ENCODE measurements around the gene LARGE1. TPM values are rescaled to one million over a fixed set of nuclear protein-coding genes. Genes with fewer than 3 reads are reported as not detected.
"Not testable (repeated sequence)": the region's sequence is repeated elsewhere in the genome, so short reads cannot be mapped to it uniquely, and the experiment has no call there.

The LARGE1 gene
- total and polyA plus RNA-seq, 2 experiments from 2014 or later, result 21.2 to 23.6 TPM

- Histone ChIP-seq H3K27ac (no peak overlapping the region), H3K79me2 (no peaks in the 10 kb centered on the region), H2AFZ (no peak overlapping the region), H3K4me3 (no peak overlapping the region), H3K4me1 (ENCODE audit: insufficient read depth) (no peaks in the 10 kb centered on the region), H3K36me3 (replicated peaks; ENCODE audit: insufficient read depth, low read depth) (peaks cover 4% of the 10 kb centered on the region), H3K9me2 (replicated peaks; ENCODE audit: insufficient read depth) (no peaks in the 10 kb centered on the region), H3K27me3 (no peaks in the 10 kb centered on the region), H3K9me3 (ENCODE audit: low read depth) (peaks cover 6% of the 10 kb centered on the region), H4K20me1 (ENCODE audit: insufficient read depth, poor library complexity, severe bottlenecking) (no peaks in the 10 kb centered on the region), H3K4me2 (no peak overlapping the region)
- WGBS (ENCODE audit: low lambda C conversion rate, missing lambda C conversion rate), result 92% methylated on average over 1 of the region's 1 CpG
- TF ChIP-seq EZH2phosphoT487 (IDR thresholded peaks at IDR 0.05; ENCODE audit: low read depth, severe bottlenecking, unreplicated experiment) (no peak), EZH2 (IDR thresholded peaks at IDR 0.05; ENCODE audit: borderline replicate concordance) (no peak), CTCF (IDR thresholded peaks at IDR 0.05; ENCODE audit: poor library complexity) (no peak)
- DNase-seq (ENCODE audit: low spot score), result no peak
Measured at GRCh38 chr22:33372875-33373274, 547.4 kb downstream of the LARGE1 start.

GRCh38 chr22:33363256-33363655 is 557.0 kb downstream of the LARGE1 start:
- H3K79me2 ChIP-seq; H3K4me1 ChIP-seq (ENCODE audit: insufficient read depth); H3K27me3 ChIP-seq; H4K20me1 ChIP-seq (ENCODE audit: insufficient read depth, poor library complexity, severe bottlenecking); H3K9me3 ChIP-seq (ENCODE audit: low read depth); H3K27ac ChIP-seq; H3K9me2 ChIP-seq (replicated peaks; ENCODE audit: insufficient read depth); H2AFZ ChIP-seq; H3K4me3 ChIP-seq; DNase-seq (ENCODE audit: low spot score); H3K36me3 ChIP-seq (replicated peaks; ENCODE audit: insufficient read depth, low read depth); H3K4me2 ChIP-seq: not testable (repeated sequence)
- WGBS (ENCODE audit: low lambda C conversion rate, missing lambda C conversion rate), result 92% methylated on average over 5 of the region's 5 CpGs

- Histone ChIP-seq H3K4me2 (no peak overlapping the region), H3K4me1 (ENCODE audit: insufficient read depth) (no peaks in the 10 kb centered on the region), H4K20me1 (ENCODE audit: insufficient read depth, poor library complexity, severe bottlenecking) (no peaks in the 10 kb centered on the region), H3K36me3 (replicated peaks; ENCODE audit: insufficient read depth, low read depth) (no peaks in the 10 kb centered on the region), H3K9me2 (replicated peaks; ENCODE audit: insufficient read depth) (no peaks in the 10 kb centered on the region), H3K27me3 (no peaks in the 10 kb centered on the region), H3K79me2 (no peaks in the 10 kb centered on the region), H3K27ac (no peak overlapping the region), H3K9me3 (ENCODE audit: low read depth) (no peaks in the 10 kb centered on the region), H2AFZ (no peak overlapping the region), H3K4me3 (no peak overlapping the region)
- no peak for TF ChIP-seq EZH2phosphoT487 (IDR thresholded peaks at IDR 0.05; ENCODE audit: low read depth, severe bottlenecking, unreplicated experiment)
- no peak for TF ChIP-seq EZH2 (IDR thresholded peaks at IDR 0.05; ENCODE audit: borderline replicate concordance)
- TF ChIP-seq CTCF (IDR thresholded peaks at IDR 0.05; ENCODE audit: poor library complexity), result no peak
- no peak for DNase-seq (ENCODE audit: low spot score)
- WGBS (ENCODE audit: low lambda C conversion rate, missing lambda C conversion rate), result 95% methylated on average over 5 of the region's 5 CpGs
Measured at GRCh38 chr22:33362702-33363101, 557.6 kb downstream of the LARGE1 start.

- Histone ChIP-seq H4K20me1 (ENCODE audit: insufficient read depth, poor library complexity, severe bottlenecking) (no peaks in the 10 kb centered on the region), H3K9me2 (replicated peaks; ENCODE audit: insufficient read depth) (no peaks in the 10 kb centered on the region)
Measured at GRCh38 chr22:33361581-33361980, 558.7 kb downstream of the LARGE1 start.

More at GRCh38 chr22:33361581-33361980, 558.7 kb downstream of the LARGE1 start:
- DNase-seq (ENCODE audit: low spot score), result no peak
- Histone ChIP-seq H3K27me3 (no peaks in the 10 kb centered on the region), H3K4me3 (no peak overlapping the region), H3K4me1 (ENCODE audit: insufficient read depth) (no peaks in the 10 kb centered on the region), H3K27ac (no peak overlapping the region), H3K36me3 (replicated peaks; ENCODE audit: insufficient read depth, low read depth) (no peaks in the 10 kb centered on the region), H3K79me2 (no peaks in the 10 kb centered on the region), H3K4me2 (no peak overlapping the region), H2AFZ (no peak overlapping the region), H3K9me3 (ENCODE audit: low read depth) (no peaks in the 10 kb centered on the region)
- TF ChIP-seq CTCF (IDR thresholded peaks at IDR 0.05; ENCODE audit: poor library complexity) (no peak), EZH2 (IDR thresholded peaks at IDR 0.05; ENCODE audit: borderline replicate concordance) (no peak), EZH2phosphoT487 (IDR thresholded peaks at IDR 0.05; ENCODE audit: low read depth, severe bottlenecking, unreplicated experiment) (no peak)

Measured in hepatocyte (in vitro differentiated cells).